ENCODE data around the gene RNMT. TPM values are rescaled to one million over a fixed set of nuclear protein-coding genes. Genes with fewer than 3 reads are reported as not detected.

Gene RNMT
- total RNA-seq, 4 donors from 2014 or later: 18.1 to 29.1 (median 23.7) TPM

- Histone ChIP-seq H3K27me3 (peaks cover 3% of the 10 kb centered on the region), H3K27ac (no peak overlapping the region), H3K36me3 (no peaks in the 10 kb centered on the region), H3K4me3 (no peak overlapping the region), H3K9me3 (no peaks in the 10 kb centered on the region), H3K4me1 (peaks cover 14% of the 10 kb centered on the region)
- DNase-seq (ENCODE audit: low spot score in 2 of 2): no peak
- TF ChIP-seq POLR2A (IDR thresholded peaks at IDR 0.05): no peak
- no peak for TF ChIP-seq EP300 (IDR thresholded peaks at IDR 0.05)
- no peak for TF ChIP-seq CTCF (IDR thresholded peaks at IDR 0.05)
- no peak for TF ChIP-seq POLR2AphosphoS5 (IDR thresholded peaks at IDR 0.05)
- WGBS: 51% methylated on average over 10 of the region's 10 CpGs
Observed at GRCh38 chr18:13810950-13811485, 84.5 kb downstream of the RNMT start.

- WGBS: 77% methylated on average over 6 of the region's 6 CpGs
- Histone ChIP-seq H3K36me3 (no peaks in the 10 kb centered on the region), H3K27ac (no peak overlapping the region), H3K9me3 (no peaks in the 10 kb centered on the region), H3K27me3 (peaks cover 3% of the 10 kb centered on the region), H3K4me3 (no peak overlapping the region), H3K4me1 (peaks cover 14% of the 10 kb centered on the region)
- TF ChIP-seq POLR2A (IDR thresholded peaks at IDR 0.05): no peak
- no peak for TF ChIP-seq CTCF (IDR thresholded peaks at IDR 0.05)
- no peak for TF ChIP-seq POLR2AphosphoS5 (IDR thresholded peaks at IDR 0.05)
- no peak for DNase-seq (ENCODE audit: low spot score in 2 of 2)
Observed at GRCh38 chr18:13811993-13812392, 85.5 kb downstream of the RNMT start.

GRCh38 chr18:13813271-13813849 is 86.9 kb downstream of the RNMT start:
- Histone ChIP-seq H3K36me3 (no peaks in the 10 kb centered on the region), H3K4me3 (no peak overlapping the region), H3K27me3 (peaks cover 3% of the 10 kb centered on the region), H3K4me1 (peaks cover 14% of the 10 kb centered on the region), H3K9me3 (no peaks in the 10 kb centered on the region), H3K27ac (no peak overlapping the region)
- 20% methylated on average over 4 of the region's 4 CpGs for WGBS
- peak; percentile 61 to 88 for TF ChIP-seq CTCF (IDR thresholded peaks at IDR 0.05)
- no peak for TF ChIP-seq POLR2A (IDR thresholded peaks at IDR 0.05)
- DNase-seq (ENCODE audit: low spot score in 2 of 2): no peak

Other genes with a start within 250 kb of the RNMT start
- gene FAM210A, start 115 bp upstream of the RNMT start, total RNA-seq: 1 to 10 TPM; 6.8 to 9.5 (median 8.4) TPM
- under 1 TPM in 1 of 4 donors, not detected in 3; 0.26 TPM for gene MC5R, start 97.5 kb downstream of the RNMT start, total RNA-seq
- gene MC2R, start 188.9 kb downstream of the RNMT start, total RNA-seq: not detected